H9 (cell line): Measurements from ENCODE around the gene PTPN21. TPM values are rescaled to one million over a fixed set of nuclear protein-coding genes. Genes with fewer than 3 reads are reported as not detected.

ENCODE experiments used
- DNase-seq: peaks from one replicate; pipeline ENCODE4 v3.0.0-alpha.2; 2017
- H2AFZ ChIP-seq: one replicate; pipeline ENCODE4 v1.6.1; 2013; ENCODE audit warnings: mild to moderate bottlenecking, low read length, control low read depth, moderate library complexity
- H2AK5ac ChIP-seq: 2 replicates; pipeline ENCODE4 v1.6.1; 2013; ENCODE audit warnings: low read length, control low read depth, mixed read lengths; ENCODE audit not compliant: insufficient read length
- H2BK120ac ChIP-seq: one replicate; pipeline ENCODE4 v1.6.1; 2013; ENCODE audit warnings: low read depth, mild to moderate bottlenecking, low read length, control low read depth, inconsistent platforms; ENCODE audit not compliant: poor library complexity, severe bottlenecking
- H2BK12ac ChIP-seq: 2 replicates; pipeline ENCODE4 v1.6.1; 2013; ENCODE audit warnings: low read length, control low read depth, mixed read lengths, low read depth; ENCODE audit not compliant: insufficient read length
- H2BK15ac ChIP-seq: 2 replicates; pipeline ENCODE4 v1.6.1; 2013; ENCODE audit warnings: low read depth, low read length, control low read depth
- H2BK20ac ChIP-seq: one replicate; pipeline ENCODE4 v1.6.1; 2013; ENCODE audit warnings: low read depth, mild to moderate bottlenecking, low read length, control low read depth, inconsistent platforms; ENCODE audit not compliant: poor library complexity, severe bottlenecking
- H2BK5ac ChIP-seq: 2 replicates; pipeline ENCODE4 v1.6.1; 2013; ENCODE audit warnings: low read length, control low read depth, mixed read lengths; ENCODE audit not compliant: insufficient read length
- H3K14ac ChIP-seq: 2 replicates; pipeline ENCODE4 v1.6.1; 2013; ENCODE audit warnings: low read length, control low read depth; ENCODE audit not compliant: insufficient read depth
- H3K18ac ChIP-seq: 2 replicates; pipeline ENCODE4 v1.6.1; 2013; ENCODE audit warnings: low read depth, mild to moderate bottlenecking, mixed read lengths, low read length, control low read depth; ENCODE audit not compliant: insufficient read length
- H3K23ac ChIP-seq: 2 replicates; pipeline ENCODE4 v1.6.1; 2013; ENCODE audit warnings: low read length, control low read depth, mixed read lengths, low read depth; ENCODE audit not compliant: insufficient read length
- H3K23me2 ChIP-seq: 2 replicates; pipeline ENCODE4 v1.6.1; 2013; ENCODE audit warnings: low read depth, mild to moderate bottlenecking, mixed read lengths, low read length, control low read depth; ENCODE audit not compliant: insufficient read length, poor library complexity, severe bottlenecking
- H3K27ac ChIP-seq: 2 replicates; pipeline ENCODE4 v1.5.1; 2013; ENCODE audit warnings: low read length, control low read depth, mixed read lengths, low read depth; ENCODE audit not compliant: insufficient read length
- H3K27me3 ChIP-seq: 2 replicates; pipeline ENCODE4 v1.6.1; 2013; ENCODE audit warnings: low read length, control low read depth, inconsistent platforms; ENCODE audit not compliant: insufficient read depth
- H3K4ac ChIP-seq: 2 replicates; pipeline ENCODE4 v1.6.1; 2013; ENCODE audit warnings: low read depth, mild to moderate bottlenecking, control low read depth, inconsistent platforms, low read length, moderate library complexity
- H3K4me1 ChIP-seq: 2 replicates; pipeline ENCODE4 v1.6.1; 2013; ENCODE audit warnings: low read length, control low read depth, inconsistent platforms; ENCODE audit not compliant: insufficient read depth
- H3K4me2 ChIP-seq: 2 replicates; pipeline ENCODE4 v1.6.1; 2013; ENCODE audit warnings: low read length, control low read depth, mixed read lengths; ENCODE audit not compliant: insufficient read length, insufficient read depth
- H3K56ac ChIP-seq: 2 replicates; pipeline ENCODE4 v1.6.1; 2013; ENCODE audit warnings: low read depth, mild to moderate bottlenecking, mixed read lengths, low read length, control low read depth; ENCODE audit not compliant: insufficient read length
- H3K79me1 ChIP-seq: 2 replicates; pipeline ENCODE4 v1.6.1; 2013; ENCODE audit warnings: low read depth, mild to moderate bottlenecking, moderate library complexity, low read length, control low read depth, inconsistent platforms; ENCODE audit not compliant: insufficient read depth, poor library complexity, severe bottlenecking
- H3K79me2 ChIP-seq: 2 replicates; pipeline ENCODE4 v1.6.1; 2013; ENCODE audit warnings: low read length, control low read depth, inconsistent platforms; ENCODE audit not compliant: insufficient read depth
- H3K9ac ChIP-seq: 2 replicates; pipeline ENCODE4 v1.6.1; 2013; ENCODE audit warnings: low read length, control low read depth, mixed read lengths; ENCODE audit not compliant: insufficient read length; ENCODE audit errors: extremely low read depth
- H3K9me3 ChIP-seq: one replicate; pipeline ENCODE4 v1.6.1; 2013; ENCODE audit warnings: low read depth, low read length, inconsistent platforms; ENCODE audit not compliant: control insufficient read depth
- H3T11ph ChIP-seq: one replicate; pipeline ENCODE4 v1.6.1; 2013; ENCODE audit warnings: mild to moderate bottlenecking, low read length, control low read depth, inconsistent platforms
- H4K20me1 ChIP-seq: one replicate; pipeline ENCODE4 v1.6.1; 2013; ENCODE audit not compliant: control insufficient read depth, insufficient read length, insufficient read depth
- H4K5ac ChIP-seq: 2 replicates; pipeline ENCODE4 v1.6.1; 2013; ENCODE audit warnings: low read depth, mild to moderate bottlenecking, mixed read lengths, low read length, control low read depth; ENCODE audit not compliant: insufficient read length
- H4K8ac ChIP-seq: replicated peaks from 2 replicates; pipeline ENCODE4 v1.6.1; 2013; ENCODE audit warnings: low read length, control low read depth, mixed read lengths, low read depth; ENCODE audit not compliant: insufficient read length
- H4K91ac ChIP-seq: 2 replicates; pipeline ENCODE4 v1.6.1; 2013; ENCODE audit warnings: low read depth, mild to moderate bottlenecking, moderate library complexity, mixed read lengths, low read length, control low read depth; ENCODE audit not compliant: insufficient read length
- H3K27ac Mint-ChIP-seq, 3 experiments: 2 replicates in 2 of 3; 3 replicates in 1 of 3; pipeline ENCODE4 v1.8.0; 2020 to 2021; ENCODE audit warnings: mixed read lengths in 3 of 3, mild to moderate bottlenecking in 1 of 3, moderate library complexity in 1 of 3
- H3K27me3 Mint-ChIP-seq: 2 replicates; pipeline ENCODE4 v1.8.0; 2021; ENCODE audit warnings: low read depth, mild to moderate bottlenecking, moderate library complexity, mixed read lengths
- H3K36me3 Mint-ChIP-seq, 3 experiments: 2 replicates in 2 of 3; 3 replicates in 1 of 3; pipeline ENCODE4 v1.8.0; 2020 to 2021; ENCODE audit warnings: low read depth in 3 of 3, mixed read lengths in 3 of 3; ENCODE audit not compliant: insufficient read depth in 1 of 3
- H3K4me1 Mint-ChIP-seq, 2 experiments: 2 replicates each; pipeline ENCODE4 v1.8.0; 2020; ENCODE audit warnings: mixed read lengths in 2 of 2
- H3K4me3 Mint-ChIP-seq, 2 experiments: 2 replicates in 1 of 2; 3 replicates in 1 of 2; pipeline ENCODE4 v1.8.0; 2020 to 2021; ENCODE audit warnings: mild to moderate bottlenecking in 2 of 2, mixed read lengths in 2 of 2, moderate library complexity in 1 of 2
- H3K9me3 Mint-ChIP-seq, 2 experiments: 2 replicates in 1 of 2; 3 replicates in 1 of 2; pipeline ENCODE4 v1.8.0; 2020; ENCODE audit warnings: mild to moderate bottlenecking in 2 of 2, mixed read lengths in 2 of 2, moderate library complexity in 1 of 2
- CTCF ChIP-seq: fragments of 200-600 bp; sonication (generic); conservative IDR thresholded peaks from 3 replicates; pipeline ENCODE4 v1.8.0; 2021; ENCODE audit warnings: antibody characterized with exemption, mild to moderate bottlenecking
- WGBS: extraction: QIAGEN DNeasy Blood & Tissue Kit; methylation state at CpG from one replicate; pipeline ENCODE4 v1.1.7; 2013; ENCODE audit warnings: missing lambda C conversion rate, low lambda C conversion rate, mixed read lengths; ENCODE audit not compliant: insufficient read length; ENCODE audit errors: extremely low coverage; 5-methylcytosine and 5-hydroxymethylcytosine counted together
- total RNA-seq: library from RNA; stranded (reverse); gene quantifications from 2 replicates; pipeline ENCODE4 v1.2.1, GENCODE V29; 2021

Gene PTPN21
- total RNA-seq, 1 experiment from 2014 or later = 14.3 TPM

- H4K91ac ChIP-seq = no peak overlapping the region
- no peaks in the 10 kb centered on the region for H3K79me1 ChIP-seq
- H2BK12ac ChIP-seq = no peak overlapping the region
- no peaks in the 10 kb centered on the region for H3K23me2 ChIP-seq
- H3K18ac ChIP-seq = no peak overlapping the region
- no peaks in the 10 kb centered on the region for H3K9me3 ChIP-seq
- no peak overlapping the region for H2AFZ ChIP-seq
- H2AK5ac ChIP-seq = no peak overlapping the region
- no peak overlapping the region for H3K23ac ChIP-seq
- H3T11ph ChIP-seq = no peak overlapping the region
- H3K56ac ChIP-seq = no peak overlapping the region
- H4K8ac ChIP-seq = no peak overlapping the region
- H3K4me1 Mint-ChIP-seq = no peaks in the 10 kb centered on the region
- H2BK20ac ChIP-seq = no peak overlapping the region
- no peak overlapping the region for H3K27ac Mint-ChIP-seq
- no peak overlapping the region for H2BK120ac ChIP-seq
- H3K4ac ChIP-seq = no peak overlapping the region
- no peaks in the 10 kb centered on the region for H3K27me3 Mint-ChIP-seq
- no peak for TF ChIP-seq CTCF
- no peak overlapping the region for H3K9ac ChIP-seq
- H3K14ac ChIP-seq = no peak overlapping the region
- no CpG with 5 or more reads among the region's 3 CpGs for WGBS
- no peaks in the 10 kb centered on the region for H3K79me2 ChIP-seq
- H3K9me3 Mint-ChIP-seq = no peaks in the 10 kb centered on the region
- H3K4me3 Mint-ChIP-seq = no peak overlapping the region
- H4K20me1 ChIP-seq = no peaks in the 10 kb centered on the region
- no peak overlapping the region for H4K5ac ChIP-seq
- H3K27me3 ChIP-seq = no peaks in the 10 kb centered on the region
- H3K36me3 Mint-ChIP-seq = peaks cover 36 to 80% (median 74%) of the 10 kb centered on the region in 3 experiments; a peak in 6 of 7 replicates
- DNase-seq = no peak
- H3K4me2 ChIP-seq = no peak overlapping the region
- no peak overlapping the region for H2BK5ac ChIP-seq
- no peaks in the 10 kb centered on the region for H3K4me1 ChIP-seq
- H2BK15ac ChIP-seq = no peak overlapping the region
- no peak overlapping the region for H3K27ac ChIP-seq
Observed at GRCh38 chr14:88584451-88584850, 29.6 kb upstream of the PTPN21 start.
